GM12801 (cell line): ENCODE data around the gene SPSB3.

Experiments used
- CTCF ChIP-seq: IDR thresholded peaks from one replicate; pipeline ENCODE4 v1.5.1; 2011; ENCODE audit warnings: control low read depth; ENCODE audit not compliant: insufficient read length; ENCODE audit errors: extremely low read depth

The SPSB3 gene

GRCh38 chr16:1782408-1783264 is at the start of gene SPSB3, which contains the start of gene NUBP2:
Gene SPSB3, minus strand, starts transcription at chr16:1782571. Its CDS starts 1,088 bp downstream, at chr16:1781483.
Gene NUBP2, plus strand, starts transcription at chr16:1782960. Its CDS starts 61 bp downstream, at chr16:1783021.
- no peak for TF ChIP-seq CTCF

GRCh38 chr16:1831186-1832075 is 49.1 kb upstream of the SPSB3 start:
- no peak for TF ChIP-seq CTCF

- TF ChIP-seq CTCF: no peak
These were observed 47.8 kb upstream of the SPSB3 start for GRCh38 chr16:1830213-1830612.

GRCh38 chr16:1828645-1829410 is 46.5 kb upstream of the SPSB3 start:
- TF ChIP-seq CTCF: no peak

GRCh38 chr16:1826691-1827573 is 44.6 kb upstream of the SPSB3 start, which contains the start of the genes FAHD1 and HAGH:
Gene FAHD1, plus strand, starts transcription at chr16:1827206. Its CDS starts 33 bp downstream, at chr16:1827239.
Gene HAGH, minus strand, starts transcription at chr16:1826825. Its CDS starts 38 bp downstream, at chr16:1826787.
- no peak for TF ChIP-seq CTCF

- no peak for TF ChIP-seq CTCF
These were observed 43.7 kb upstream of the SPSB3 start for GRCh38 chr16:1825864-1826690.
